Adipocyte (in vitro differentiated cells): ENCODE results near the gene DOCK1.
A peak's percentile ranks its signal among the peaks of the same experiment; 100 is the strongest.
"Not testable (repeated sequence)": the region's sequence is repeated elsewhere in the genome, so short reads cannot be mapped to it uniquely, and the experiment has no call there.

Experiments
- DNase-seq: peaks from one replicate; pipeline ENCODE4 v3.0.0-alpha.2; 2015; ENCODE audit warnings: low read depth
- H3K27me3 ChIP-seq: replicated peaks from 2 replicates; pipeline ENCODE4 v1.7.0; 2013; ENCODE audit warnings: mild to moderate bottlenecking, low read length, moderate library complexity; ENCODE audit not compliant: control insufficient read depth, insufficient read depth
- H3K36me3 ChIP-seq: 2 replicates; pipeline ENCODE4 v1.7.0; 2013; ENCODE audit warnings: low read length, mild to moderate bottlenecking, moderate library complexity; ENCODE audit not compliant: control insufficient read depth, insufficient read depth, severe bottlenecking
- H3K4me1 ChIP-seq: 2 replicates; pipeline ENCODE4 v1.7.0; 2013; ENCODE audit warnings: mild to moderate bottlenecking, low read length, moderate library complexity; ENCODE audit not compliant: control insufficient read depth, insufficient read depth
- H3K4me3 ChIP-seq: 2 replicates; pipeline ENCODE4 v1.7.0; 2013; ENCODE audit warnings: mild to moderate bottlenecking, low read length, moderate library complexity
- H3K9ac ChIP-seq: 2 replicates; pipeline ENCODE4 v1.7.0; 2013; ENCODE audit warnings: mild to moderate bottlenecking, low read length, moderate library complexity
- H3K9me3 ChIP-seq: 2 replicates; pipeline ENCODE4 v1.7.0; 2013; ENCODE audit warnings: mild to moderate bottlenecking, low read length, moderate library complexity; ENCODE audit not compliant: control insufficient read depth

DOCK1 gene

GRCh38 chr10:127308031-127308430 lies 402.8 kb downstream of the DOCK1 start:
- H3K36me3 ChIP-seq: no peaks in the 10 kb centered on the region
- H3K9me3 ChIP-seq: no peaks in the 10 kb centered on the region
- H3K4me3 ChIP-seq: no peak overlapping the region
- H3K4me1 ChIP-seq: no peaks in the 10 kb centered on the region
- no peaks in the 10 kb centered on the region for H3K27me3 ChIP-seq
- DNase-seq: no peak
- no peak overlapping the region for H3K9ac ChIP-seq

- H3K4me1 ChIP-seq, H3K9ac ChIP-seq, H3K27me3 ChIP-seq, H3K9me3 ChIP-seq, H3K4me3 ChIP-seq, H3K36me3 ChIP-seq: not testable (repeated sequence)
- peak; percentile 13 for DNase-seq
These were observed 404.4 kb downstream of the DOCK1 start for GRCh38 chr10:127309619-127310018.

GRCh38 chr10:127310430-127310829 lies 405.2 kb downstream of the DOCK1 start:
- no peaks in the 10 kb centered on the region for H3K4me1 ChIP-seq
- H3K27me3 ChIP-seq: no peaks in the 10 kb centered on the region
- no peaks in the 10 kb centered on the region for H3K36me3 ChIP-seq
- no peak overlapping the region for H3K9ac ChIP-seq
- no peaks in the 10 kb centered on the region for H3K9me3 ChIP-seq
- H3K4me3 ChIP-seq: no peak overlapping the region
- DNase-seq: no peak

- H3K4me3 ChIP-seq: no peak overlapping the region
- no peaks in the 10 kb centered on the region for H3K27me3 ChIP-seq
- DNase-seq: no peak
- H3K9me3 ChIP-seq: no peaks in the 10 kb centered on the region
- H3K9ac ChIP-seq: no peak overlapping the region
- no peaks in the 10 kb centered on the region for H3K4me1 ChIP-seq
- no peaks in the 10 kb centered on the region for H3K36me3 ChIP-seq
These were observed 405.7 kb downstream of the DOCK1 start for GRCh38 chr10:127310923-127311322.

- no peak for DNase-seq
- Histone ChIP-seq H3K4me1 (no peaks in the 10 kb centered on the region), H3K36me3 (no peaks in the 10 kb centered on the region), H3K27me3 (no peaks in the 10 kb centered on the region), H3K9me3 (no peaks in the 10 kb centered on the region), H3K4me3 (no peak overlapping the region), H3K9ac (no peak overlapping the region)
These were observed 408.9 kb downstream of the DOCK1 start for GRCh38 chr10:127313996-127314700.

GRCh38 chr10:127314797-127315196 lies 409.6 kb downstream of the DOCK1 start:
- H3K36me3 ChIP-seq: no peaks in the 10 kb centered on the region
- peaks cover 4% of the 10 kb centered on the region for H3K4me1 ChIP-seq
- H3K4me3 ChIP-seq: no peak overlapping the region
- no peak for DNase-seq
- H3K9me3 ChIP-seq: no peaks in the 10 kb centered on the region
- H3K9ac ChIP-seq: no peak overlapping the region
- H3K27me3 ChIP-seq: no peaks in the 10 kb centered on the region

- Histone ChIP-seq H3K4me1 (peaks cover 6% of the 10 kb centered on the region), H3K9ac (no peak overlapping the region), H3K9me3 (no peaks in the 10 kb centered on the region), H3K27me3 (no peaks in the 10 kb centered on the region), H3K4me3 (no peak overlapping the region), H3K36me3 (no peaks in the 10 kb centered on the region)
- no peak for DNase-seq
These were observed 410.7 kb downstream of the DOCK1 start for GRCh38 chr10:127315888-127316287.

GRCh38 chr10:127318396-127318795 lies 413.2 kb downstream of the DOCK1 start:
- peaks cover 6% of the 10 kb centered on the region for H3K4me1 ChIP-seq
- no peak overlapping the region for H3K4me3 ChIP-seq
- H3K9ac ChIP-seq: no peak overlapping the region
- no peak for DNase-seq
- no peaks in the 10 kb centered on the region for H3K36me3 ChIP-seq
- no peaks in the 10 kb centered on the region for H3K27me3 ChIP-seq
- no peaks in the 10 kb centered on the region for H3K9me3 ChIP-seq

GRCh38 chr10:127319271-127319670 lies 414.0 kb downstream of the DOCK1 start:
- no peak for DNase-seq
- Histone ChIP-seq H3K9me3 (no peaks in the 10 kb centered on the region), H3K9ac (no peak overlapping the region), H3K36me3 (no peaks in the 10 kb centered on the region), H3K27me3 (no peaks in the 10 kb centered on the region), H3K4me3 (no peak overlapping the region), H3K4me1 (peaks cover 6% of the 10 kb centered on the region)

- Histone ChIP-seq H3K36me3 (no peaks in the 10 kb centered on the region), H3K27me3 (no peaks in the 10 kb centered on the region), H3K9me3 (no peaks in the 10 kb centered on the region), H3K4me1 (peaks cover 6% of the 10 kb centered on the region), H3K9ac (no peak overlapping the region), H3K4me3 (no peak overlapping the region)
- no peak for DNase-seq
These were observed 414.5 kb downstream of the DOCK1 start for GRCh38 chr10:127319691-127320090.

- Histone ChIP-seq H3K36me3 (no peaks in the 10 kb centered on the region), H3K27me3 (no peaks in the 10 kb centered on the region), H3K9ac (no peak overlapping the region), H3K4me3 (no peak overlapping the region), H3K9me3 (no peaks in the 10 kb centered on the region), H3K4me1 (peaks cover 6% of the 10 kb centered on the region)
- no peak for DNase-seq
These were observed 414.9 kb downstream of the DOCK1 start for GRCh38 chr10:127320176-127320575.

GRCh38 chr10:127322286-127322685 lies 417.1 kb downstream of the DOCK1 start:
- Histone ChIP-seq H3K27me3 (no peaks in the 10 kb centered on the region), H3K9me3 (no peaks in the 10 kb centered on the region), H3K4me1 (peaks cover 6% of the 10 kb centered on the region), H3K36me3 (no peaks in the 10 kb centered on the region), H3K9ac (no peak overlapping the region), H3K4me3 (no peak overlapping the region)
- DNase-seq: no peak
